Panc1 (cell line): ENCODE data around the gene SKI. TPM values are rescaled to one million over a fixed set of nuclear protein-coding genes. Genes with fewer than 3 reads are reported as not detected.

Experiments
- ATAC-seq: fragments of 200-7000 bp; cut with Tn5 transposase; 2 replicates; pipeline ENCODE4 v1.9.1; 2020; ENCODE audit warnings: mild to moderate bottlenecking, moderate library complexity
- BruUV-seq: library from RNA; stranded (reverse); fragments of 400-500 nt; replicated peaks from 2 replicates; lab custom pipeline; 2021; lab: Mats Ljungman, UMichigan
- CTCF ChIA-PET: fragments of 300-600 bp; sonication (Branson Sonifier 250); formaldehyde crosslinking; loops from one replicate; lab custom pipeline; 2022; ENCODE audit warnings: antibody characterized with exemption; lab: Charles Lee
- POLR2A ChIA-PET: fragments of 300-600 bp; sonication (Branson Sonifier 250); formaldehyde crosslinking; loops from one replicate; lab custom pipeline; 2022; ENCODE audit warnings: antibody characterized with exemption; lab: Charles Lee
- DNase-seq: peaks from one replicate; pipeline ENCODE4 v3.0.0-alpha.2; 2010; ENCODE audit warnings: low read depth, low spot score
- H3K27ac ChIP-seq: 2 replicates; pipeline ENCODE4 v1.5.1; 2011; ENCODE audit warnings: mild to moderate bottlenecking, low read length, inconsistent platforms
- H3K27me3 ChIP-seq: fragments of 200-500 bp; sonication (Bioruptor generic); 2 replicates; pipeline ENCODE4 v1.6.0; 2014; ENCODE audit warnings: low read length, inconsistent platforms; ENCODE audit not compliant: control insufficient read depth, insufficient read depth
- H3K36me3 ChIP-seq: fragments of 200-500 bp; sonication (Bioruptor generic); 2 replicates; pipeline ENCODE4 v1.5.1; 2014; ENCODE audit warnings: inconsistent platforms, mild to moderate bottlenecking, low read length, moderate library complexity; ENCODE audit not compliant: control insufficient read depth, insufficient read depth
- H3K4me1 ChIP-seq: 2 replicates; pipeline ENCODE4 v1.5.1; 2011; ENCODE audit warnings: inconsistent platforms, mild to moderate bottlenecking, low read length, moderate library complexity; ENCODE audit not compliant: control insufficient read depth, insufficient read depth
- H3K4me3 ChIP-seq, 2 experiments: 2 replicates each; pipeline ENCODE4 v1.5.1; 2011 to 2012; ENCODE audit warnings: low read depth in 2 of 2, low read length in 2 of 2, mild to moderate bottlenecking in 2 of 2, inconsistent platforms in 1 of 2, moderate library complexity in 1 of 2
- H3K9me3 ChIP-seq: fragments of 200-500 bp; sonication (Bioruptor generic); 2 replicates; pipeline ENCODE4 v1.5.1; 2014; ENCODE audit warnings: low read depth, mild to moderate bottlenecking, inconsistent platforms, low read length, moderate library complexity; ENCODE audit not compliant: control insufficient read depth, insufficient read depth
- CTCF ChIP-seq: fragments of 450-650 bp; IDR thresholded peaks from 2 replicates; pipeline ENCODE4 v1.5.1; 2017; ENCODE audit warnings: mild to moderate bottlenecking
- POLR2AphosphoS5 ChIP-seq: IDR thresholded peaks from 2 replicates; pipeline ENCODE4 v1.6.1; 2012; ENCODE audit warnings: mild to moderate bottlenecking, low read depth, low read length, moderate library complexity
- SIN3A ChIP-seq: IDR thresholded peaks from 2 replicates; pipeline ENCODE4 v1.6.1; 2012; ENCODE audit warnings: low read depth, mild to moderate bottlenecking, low read length, moderate library complexity, borderline replicate concordance; ENCODE audit not compliant: insufficient read depth
- TCF7L2 ChIP-seq: IDR thresholded peaks from 2 replicates; pipeline ENCODE4 v1.6.1; 2011; ENCODE audit warnings: mild to moderate bottlenecking, low read depth, low read length, inconsistent platforms
- in situ Hi-C: cut with HindIII; loops from 2 replicates; pipeline ENCODE4 v1.10.0; 2016; ENCODE audit warnings: low sequenced_read_pairs, low pct_unique_long_range_greater_than_20kb
- intact Hi-C: fragments of 100-400 bp; cut with micrococcal nuclease; formaldehyde crosslinking; loops from one replicate; pipeline ENCODE4 v1.10.0; 2022; ENCODE audit not compliant: unreplicated experiment
- total RNA-seq: library from RNA; stranded (reverse); gene quantifications from one replicate; pipeline ENCODE4 v1.2.1, GENCODE V29; 2021; ENCODE audit not compliant: unreplicated experiment
- TF ChIP-seq, protein P1 (sequence below), 2 experiments: IDR thresholded peaks; 2 replicates each; pipeline ENCODE4 v1.6.1; 2011 to 2012; ENCODE audit warnings: low read depth in 2 of 2, control low read depth in 1 of 2, low read length in 1 of 2, mild to moderate bottlenecking in 1 of 2, moderate library complexity in 1 of 2; ENCODE audit not compliant: insufficient read depth in 1 of 2

Gene SKI
- total RNA-seq, 1 experiment from 2014 or later, result 63.2 TPM

DNA sequence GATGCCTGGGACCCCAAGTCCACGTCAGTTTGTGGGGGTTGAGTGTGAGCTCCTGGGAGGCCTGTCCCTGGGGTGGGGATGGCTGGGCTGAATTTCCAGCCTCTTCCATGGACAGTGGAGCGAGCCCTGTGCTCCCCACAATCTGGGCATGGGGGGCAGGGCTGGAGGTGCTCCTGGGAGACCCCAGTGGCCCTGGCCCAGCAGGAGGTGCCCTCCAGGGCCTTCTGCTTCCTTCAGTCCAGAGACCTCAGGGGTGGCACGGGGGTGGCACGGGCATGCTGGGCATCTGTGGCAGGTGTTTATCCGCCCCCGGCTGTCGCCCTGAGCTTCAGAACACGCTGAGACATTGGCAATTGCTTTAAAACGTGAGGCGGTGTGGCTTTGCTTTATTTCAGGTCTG, 122.4 kb downstream of the SKI start:
- TF ChIP-seq POLR2AphosphoS5 (no peak), TCF7L2 (no peak), SIN3A (no peak), CTCF (no peak)
- TF ChIP-seq, protein P1, sequence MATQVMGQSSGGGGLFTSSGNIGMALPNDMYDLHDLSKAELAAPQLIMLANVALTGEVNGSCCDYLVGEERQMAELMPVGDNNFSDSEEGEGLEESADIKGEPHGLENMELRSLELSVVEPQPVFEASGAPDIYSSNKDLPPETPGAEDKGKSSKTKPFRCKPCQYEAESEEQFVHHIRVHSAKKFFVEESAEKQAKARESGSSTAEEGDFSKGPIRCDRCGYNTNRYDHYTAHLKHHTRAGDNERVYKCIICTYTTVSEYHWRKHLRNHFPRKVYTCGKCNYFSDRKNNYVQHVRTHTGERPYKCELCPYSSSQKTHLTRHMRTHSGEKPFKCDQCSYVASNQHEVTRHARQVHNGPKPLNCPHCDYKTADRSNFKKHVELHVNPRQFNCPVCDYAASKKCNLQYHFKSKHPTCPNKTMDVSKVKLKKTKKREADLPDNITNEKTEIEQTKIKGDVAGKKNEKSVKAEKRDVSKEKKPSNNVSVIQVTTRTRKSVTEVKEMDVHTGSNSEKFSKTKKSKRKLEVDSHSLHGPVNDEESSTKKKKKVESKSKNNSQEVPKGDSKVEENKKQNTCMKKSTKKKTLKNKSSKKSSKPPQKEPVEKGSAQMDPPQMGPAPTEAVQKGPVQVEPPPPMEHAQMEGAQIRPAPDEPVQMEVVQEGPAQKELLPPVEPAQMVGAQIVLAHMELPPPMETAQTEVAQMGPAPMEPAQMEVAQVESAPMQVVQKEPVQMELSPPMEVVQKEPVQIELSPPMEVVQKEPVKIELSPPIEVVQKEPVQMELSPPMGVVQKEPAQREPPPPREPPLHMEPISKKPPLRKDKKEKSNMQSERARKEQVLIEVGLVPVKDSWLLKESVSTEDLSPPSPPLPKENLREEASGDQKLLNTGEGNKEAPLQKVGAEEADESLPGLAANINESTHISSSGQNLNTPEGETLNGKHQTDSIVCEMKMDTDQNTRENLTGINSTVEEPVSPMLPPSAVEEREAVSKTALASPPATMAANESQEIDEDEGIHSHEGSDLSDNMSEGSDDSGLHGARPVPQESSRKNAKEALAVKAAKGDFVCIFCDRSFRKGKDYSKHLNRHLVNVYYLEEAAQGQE (IDR thresholded peaks at IDR 0.05; ENCODE audit: insufficient read depth in 1 of 2, low read depth in 2 of 2, low read length in 1 of 2), result no peak
- no peak overlapping the region for H3K4me3 ChIP-seq
- no TSS peak for BruUV-seq
- in situ Hi-C loops, result no loop called here
- H3K27ac ChIP-seq, result no peak overlapping the region
- ChIA-PET CTCF (no interaction called here), POLR2A (no interaction called here)
- ATAC-seq (no peak), DNase-seq (no peak)
- no peaks in the 10 kb centered on the region for H3K4me1 ChIP-seq
- H3K27me3 ChIP-seq, result no peaks in the 10 kb centered on the region
- intact Hi-C loops, result no loop called here
- no peaks in the 10 kb centered on the region for H3K36me3 ChIP-seq
- H3K9me3 ChIP-seq, result no peaks in the 10 kb centered on the region

GRCh38 chr1:2350911-2351655, 123.0 kb downstream of the SKI start:
- ATAC-seq, result no peak
- intact Hi-C loops, result no loop called here
- TF ChIP-seq SIN3A (no peak), TCF7L2 (no peak), CTCF (no peak), POLR2AphosphoS5 (no peak)
- TF ChIP-seq, protein P1 (IDR thresholded peaks at IDR 0.05; ENCODE audit: insufficient read depth in 1 of 2, low read depth in 2 of 2, low read length in 1 of 2), result no peak
- DNase-seq, result no peak
- in situ Hi-C loops, result no loop called here
- H3K36me3 ChIP-seq, result no peaks in the 10 kb centered on the region
- BruUV-seq, result no TSS peak
- no peaks in the 10 kb centered on the region for H3K27me3 ChIP-seq
- CTCF ChIA-PET, result interaction anchor here (0.5 kb wide), 1 partner anchor 42 kb away, joined by 3 read pairs; no protein-coding TSS in a partner anchor
- H3K4me3 ChIP-seq, result no peak overlapping the region
- no peaks in the 10 kb centered on the region for H3K4me1 ChIP-seq
- no peaks in the 10 kb centered on the region for H3K9me3 ChIP-seq
- POLR2A ChIA-PET, result no interaction called here
- no peak overlapping the region for H3K27ac ChIP-seq
